ENCODE measurements around the gene SEC22C.

DNA sequence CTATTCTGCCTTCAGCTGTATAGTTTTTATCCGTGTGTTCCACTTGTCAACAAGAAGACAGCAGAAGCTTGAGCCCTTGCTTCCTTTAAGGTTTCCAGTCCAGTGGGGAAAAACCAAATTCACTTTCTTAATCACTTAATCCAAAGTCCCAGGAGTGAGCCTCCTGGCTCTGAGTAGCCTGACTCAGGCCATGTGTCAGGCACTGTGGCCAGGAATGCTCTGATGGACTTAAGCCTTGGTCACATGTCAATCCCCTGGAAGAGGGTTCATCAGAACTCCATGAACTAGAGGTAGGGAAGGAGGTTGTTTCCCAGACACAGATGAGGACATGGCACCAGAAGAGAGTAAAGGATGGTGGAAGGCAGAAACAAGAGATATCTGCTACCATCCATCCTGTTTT is 70.6 kb downstream of the SEC22C start:
- no peak for TF ChIP-seq CTCF (IDR thresholded peaks at IDR 0.05)
- no peak for TF ChIP-seq POLR2A (IDR thresholded peaks at IDR 0.05)
